GM19239 (cell line): ENCODE measurements around the gene TEPSIN.

Experiments
- DNase-seq: peaks from one replicate; pipeline ENCODE4 v3.0.0; 2011; ENCODE audit warnings: low spot score; ENCODE audit not compliant: insufficient read length
- FAIRE-seq: peaks from 2 replicates; lab custom pipeline; 2011; peaks lifted over from hg19 to GRCh38; lab: Jason Lieb, UNC

The TEPSIN gene

DNA sequence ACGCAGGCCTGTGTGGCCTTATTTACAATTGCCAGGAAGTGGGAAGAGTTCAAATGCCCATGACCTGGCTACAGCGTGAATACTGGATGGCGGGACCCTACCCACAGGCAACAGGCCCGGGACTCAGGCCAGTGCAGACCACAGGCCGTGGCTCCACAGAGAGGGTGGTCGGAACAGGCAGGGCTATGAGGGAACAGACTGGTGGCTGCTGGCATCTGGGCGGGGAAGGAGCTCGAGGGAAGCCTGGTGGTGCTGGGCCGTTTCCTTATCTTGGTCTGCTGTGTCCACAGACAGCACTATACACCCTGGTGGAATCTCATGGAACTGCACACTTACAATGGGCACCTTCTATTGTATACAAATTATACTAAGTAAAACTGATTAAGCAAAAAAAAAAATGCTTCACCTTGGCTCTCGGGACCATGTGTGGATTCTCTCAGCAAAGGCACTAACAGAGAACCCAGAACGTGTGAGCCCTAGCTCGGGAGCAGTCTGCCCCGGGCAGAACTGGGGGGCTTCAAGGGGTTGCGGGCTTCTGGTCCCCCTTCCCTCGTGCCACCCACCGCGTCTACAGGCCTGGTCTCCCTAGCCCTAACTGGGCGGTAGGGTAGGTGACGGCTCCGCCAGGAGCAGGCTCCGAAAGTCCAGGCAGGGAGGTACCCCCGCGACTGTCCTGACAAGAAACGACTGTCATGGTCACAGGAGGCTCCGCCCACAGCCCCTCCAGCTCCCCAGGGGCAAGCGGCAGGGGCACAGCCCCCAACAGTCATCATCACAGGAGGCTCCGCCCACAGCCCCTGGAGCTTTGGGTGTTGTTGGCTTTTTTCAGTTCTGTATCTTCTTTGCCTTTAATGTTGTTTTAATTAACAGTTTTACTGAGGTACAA is 37.9 kb downstream of the TEPSIN start:
- FAIRE-seq (no peak), DNase-seq (peak; percentile 74)

DNA sequence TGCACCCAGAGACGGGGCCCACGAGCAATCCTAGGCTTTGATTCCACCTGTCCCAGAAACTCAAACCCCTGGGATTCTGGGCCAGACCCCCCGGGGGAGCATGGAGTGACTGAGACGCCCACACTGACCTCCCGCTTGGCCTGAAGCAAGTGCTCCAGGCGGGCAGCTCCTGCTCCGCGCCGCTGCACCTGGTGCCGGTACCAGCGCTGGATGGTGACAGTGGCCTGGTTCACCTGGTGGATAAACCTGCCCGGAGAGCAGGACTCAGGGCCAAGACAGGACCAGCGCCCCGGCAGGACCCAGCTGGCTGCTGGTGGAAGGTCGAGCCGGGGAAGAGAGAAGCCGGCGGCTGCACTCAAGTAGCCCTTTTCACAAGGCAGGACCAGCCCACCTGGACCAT is 38.7 kb downstream of the TEPSIN start:
- DNase-seq (no peak), FAIRE-seq (no peak)

GRCh38 chr17:81199482-81199830 is 39.4 kb downstream of the TEPSIN start:
- no peak for FAIRE-seq
- DNase-seq = no peak

DNA sequence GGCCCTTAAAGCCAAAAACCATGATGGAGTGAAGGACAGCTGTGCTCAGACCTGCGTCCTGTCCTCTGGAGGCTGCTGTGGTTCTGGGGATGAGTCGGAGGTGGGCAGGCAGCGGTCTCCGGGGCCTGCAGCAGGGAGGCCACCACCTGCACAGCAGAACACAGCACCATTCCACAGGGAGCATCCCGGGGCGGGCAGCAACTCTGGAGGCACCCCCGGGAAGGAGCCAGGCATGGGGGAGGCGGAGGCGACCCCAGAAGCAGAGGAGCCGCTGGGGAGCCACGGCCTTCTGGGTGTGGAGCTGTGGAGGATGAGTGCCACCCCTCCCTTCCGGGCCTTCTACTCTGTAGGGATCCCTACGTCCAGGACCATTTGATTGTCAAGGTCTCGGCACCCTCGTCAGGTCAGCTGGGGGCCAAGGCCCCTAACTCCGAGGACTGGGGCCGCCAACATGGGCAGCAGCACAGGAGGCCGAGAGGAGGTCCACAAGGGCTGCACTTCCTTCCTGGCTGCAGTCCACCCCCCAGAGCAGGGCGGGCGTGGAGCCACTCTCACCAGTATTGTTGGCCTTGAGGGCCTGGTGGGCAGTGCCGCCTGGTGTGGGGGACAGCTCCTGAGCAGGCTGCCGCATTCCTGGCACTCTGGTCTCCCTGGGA is 39.9 kb downstream of the TEPSIN start:
- FAIRE-seq (no peak), DNase-seq (no peak)

DNA sequence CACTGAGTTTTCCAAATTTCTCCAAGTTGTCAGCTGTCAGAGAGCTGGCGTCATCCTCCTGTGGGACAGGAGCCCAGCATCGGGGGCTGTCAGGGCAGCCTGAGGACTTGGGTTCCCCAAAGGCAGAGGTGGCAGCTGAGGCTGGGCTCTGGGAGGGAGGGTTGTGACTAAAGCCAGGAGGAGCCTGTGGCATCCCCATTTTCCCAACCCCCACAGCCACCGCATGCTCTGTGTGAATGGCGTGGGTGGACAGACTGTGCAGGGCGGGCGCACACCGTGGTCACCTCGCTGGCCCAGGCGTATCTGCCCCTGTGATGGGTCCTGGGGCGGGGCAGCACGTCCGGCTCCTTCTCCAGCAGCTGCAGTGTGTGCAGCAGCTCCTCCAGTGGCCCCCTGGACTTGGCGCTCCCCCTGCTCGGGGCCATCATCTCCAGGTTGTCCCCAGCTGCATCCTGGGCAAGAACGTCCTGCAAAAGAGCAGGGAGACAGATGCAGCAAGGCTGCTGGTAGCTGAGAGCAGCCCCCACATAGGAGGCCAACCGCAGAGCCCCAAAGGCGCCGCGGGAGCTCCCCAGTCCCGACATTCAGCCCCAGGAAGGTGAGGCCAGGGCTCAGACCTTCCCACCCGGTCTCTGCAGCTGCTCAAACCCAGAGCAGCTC is 40.9 kb downstream of the TEPSIN start:
- no peak for FAIRE-seq

GRCh38 chr17:81197409-81197795 is 41.5 kb downstream of the TEPSIN start:
- FAIRE-seq = no peak
- DNase-seq = no peak

More for the DNA sequence above, 40.9 kb downstream of the TEPSIN start:
- no peak for DNase-seq

- FAIRE-seq = no peak
- DNase-seq = no peak
Measured at GRCh38 chr17:81196505-81197408, 42.1 kb downstream of the TEPSIN start.

DNA sequence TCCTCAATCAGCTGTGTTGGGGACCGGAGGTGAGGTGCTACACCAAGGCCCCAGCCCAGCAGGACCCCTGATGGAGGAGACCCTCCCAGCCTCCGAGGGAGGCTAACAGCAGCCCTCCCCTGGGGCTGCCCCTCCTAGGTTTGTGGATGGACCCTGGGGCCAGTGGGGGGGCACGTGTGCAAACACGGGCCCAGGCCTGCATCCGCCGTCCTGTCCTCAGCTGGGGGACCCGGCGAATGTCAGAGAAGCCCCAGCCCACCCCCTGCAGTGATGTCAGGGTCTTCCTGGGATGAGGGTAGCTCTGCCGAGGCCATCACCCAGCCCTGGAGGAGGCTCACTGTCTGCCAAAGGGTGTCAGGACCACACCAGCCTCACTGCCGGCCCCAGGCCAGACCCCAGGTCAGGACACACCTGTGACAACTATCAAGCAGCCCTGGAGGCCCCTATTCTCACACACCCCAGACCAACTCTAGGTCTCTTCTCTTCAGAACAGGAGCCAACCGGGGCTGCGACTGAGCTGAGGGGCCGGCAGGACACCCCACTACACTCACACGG is 42.8 kb downstream of the TEPSIN start:
- DNase-seq (no peak), FAIRE-seq (no peak)

DNA sequence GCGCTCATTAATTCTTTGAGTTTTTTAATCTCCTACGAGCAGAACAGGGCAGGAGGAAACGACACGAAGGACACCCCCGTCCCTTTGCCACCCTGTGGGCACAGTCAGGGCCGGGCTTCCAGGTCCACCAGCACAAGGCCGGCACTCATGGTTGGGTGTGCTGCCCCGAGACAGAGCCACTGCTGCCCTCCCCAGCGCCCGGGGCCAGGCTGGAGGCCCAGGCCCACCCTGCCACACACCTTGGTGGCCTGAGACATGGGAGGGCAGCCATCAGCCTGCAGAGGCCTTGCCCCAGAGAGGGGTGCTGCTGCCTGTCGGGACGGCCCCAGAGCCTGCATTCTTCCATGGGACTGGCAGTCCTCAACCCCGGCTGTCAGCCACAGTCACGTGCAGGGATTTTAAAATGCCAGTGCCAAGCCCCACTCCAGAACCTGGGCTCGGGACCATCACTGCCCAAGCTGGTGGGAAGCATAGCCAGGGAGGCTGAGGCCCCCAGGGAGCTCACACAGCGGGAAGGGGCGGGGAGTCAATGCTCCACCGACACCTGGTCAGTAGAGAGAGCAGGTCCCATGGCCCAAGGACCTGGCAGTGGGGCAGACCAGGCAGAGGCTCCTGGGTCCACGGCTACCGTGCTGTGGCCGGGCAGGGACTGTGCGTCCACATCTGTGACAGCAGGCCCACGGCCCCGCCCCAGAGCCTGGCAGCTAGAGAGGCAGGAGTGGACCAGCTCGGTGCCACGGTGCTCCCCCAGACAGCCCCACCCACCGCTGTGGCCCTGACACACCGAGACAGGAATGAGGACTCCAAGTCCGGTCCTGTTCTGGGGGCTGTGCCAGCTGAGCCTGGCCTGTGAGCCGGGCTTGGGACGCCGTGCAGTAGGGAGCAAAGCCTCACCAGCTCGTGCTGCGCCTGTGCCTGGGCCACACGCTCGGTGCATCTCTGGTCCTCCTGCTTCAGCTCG is 43.6 kb downstream of the TEPSIN start:
- FAIRE-seq = no peak

GRCh38 chr17:81194225-81194760 is 44.6 kb downstream of the TEPSIN start:
- FAIRE-seq (no peak), DNase-seq (no peak)

More for the DNA sequence above, 43.6 kb downstream of the TEPSIN start:
- DNase-seq = no peak

DNA sequence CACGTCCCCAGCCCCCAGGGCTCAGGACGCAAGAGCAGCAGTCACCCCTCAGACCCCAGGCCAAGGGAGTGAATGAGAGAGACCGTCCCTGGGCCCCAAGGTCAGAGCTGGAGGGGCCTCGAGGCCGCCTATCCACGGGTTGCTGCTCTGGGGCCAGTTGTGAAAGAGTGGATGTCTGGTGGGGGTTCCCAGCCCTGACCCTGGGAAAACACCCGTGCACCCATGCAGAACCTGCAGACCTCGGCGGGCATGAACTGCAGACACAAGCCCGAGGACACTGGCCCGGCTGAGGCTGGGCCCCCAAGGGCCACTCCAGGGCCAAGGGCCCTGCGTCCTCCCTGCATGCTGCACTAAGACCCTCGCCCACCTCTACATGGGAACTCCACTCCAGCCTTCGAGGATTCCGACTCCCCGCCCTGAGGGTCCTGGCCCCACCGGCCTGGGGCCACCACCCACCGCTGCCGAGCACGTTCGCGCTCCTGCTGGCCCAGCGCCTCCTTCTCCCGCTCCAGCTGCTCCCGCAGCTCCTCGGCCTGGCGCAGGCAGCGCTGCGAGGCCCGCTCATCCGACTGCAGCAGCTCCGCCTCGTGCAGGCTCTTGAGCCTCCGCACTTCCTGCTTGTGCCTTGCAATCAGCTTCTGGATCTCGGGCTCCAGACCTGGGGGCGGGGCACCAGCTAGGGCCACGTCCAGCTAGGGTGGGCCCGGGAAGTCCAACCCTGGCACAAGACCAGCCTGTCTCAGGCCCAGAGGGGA is 45.2 kb downstream of the TEPSIN start:
- FAIRE-seq (no peak), DNase-seq (no peak)

DNA sequence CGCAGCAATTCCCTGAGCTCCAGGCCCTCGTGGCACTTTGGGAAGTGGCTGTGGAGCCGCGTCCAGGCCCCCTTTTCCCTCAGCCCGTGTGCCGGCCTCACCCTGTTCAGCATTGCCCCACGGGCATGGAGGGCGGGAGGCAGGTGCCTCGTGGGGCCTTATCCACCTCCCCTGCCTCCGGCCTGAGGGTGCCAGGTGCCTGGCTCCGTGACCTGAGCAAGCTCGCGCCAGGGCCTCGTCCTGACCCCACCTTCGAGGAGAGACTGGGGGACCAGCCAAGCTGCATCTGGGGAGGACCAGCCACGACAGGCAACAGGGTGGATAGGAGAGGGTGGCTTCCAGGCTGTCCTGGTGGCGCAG is 45.8 kb downstream of the TEPSIN start:
- FAIRE-seq (no peak), DNase-seq (no peak)

GRCh38 chr17:81192386-81193050 is 46.3 kb downstream of the TEPSIN start:
- no peak for FAIRE-seq
- no peak for DNase-seq

- DNase-seq (no peak), FAIRE-seq (no peak)
Measured at GRCh38 chr17:81191646-81192045, 47.2 kb downstream of the TEPSIN start.

DNA sequence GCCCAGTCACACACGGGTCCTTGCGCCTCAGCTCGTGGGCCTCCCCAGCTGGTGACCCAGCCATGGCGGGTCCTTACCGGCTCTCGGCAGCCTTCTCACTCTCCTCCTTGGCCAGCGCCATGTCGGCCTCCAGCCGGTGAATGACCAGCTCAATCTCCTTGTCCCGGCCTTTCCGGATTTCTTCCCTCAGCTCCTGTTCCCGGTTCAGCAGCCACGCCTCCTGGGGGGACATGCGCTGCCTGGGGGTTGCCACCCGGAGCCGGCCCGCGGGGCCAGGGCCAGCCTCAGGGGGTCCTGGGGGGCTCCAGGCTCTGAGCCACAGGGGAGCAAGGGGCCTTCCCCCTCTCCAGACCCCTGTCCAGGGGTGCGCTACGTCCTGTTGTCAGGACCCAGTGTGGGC is 47.7 kb downstream of the TEPSIN start:
- no peak for DNase-seq
- FAIRE-seq = no peak

DNA sequence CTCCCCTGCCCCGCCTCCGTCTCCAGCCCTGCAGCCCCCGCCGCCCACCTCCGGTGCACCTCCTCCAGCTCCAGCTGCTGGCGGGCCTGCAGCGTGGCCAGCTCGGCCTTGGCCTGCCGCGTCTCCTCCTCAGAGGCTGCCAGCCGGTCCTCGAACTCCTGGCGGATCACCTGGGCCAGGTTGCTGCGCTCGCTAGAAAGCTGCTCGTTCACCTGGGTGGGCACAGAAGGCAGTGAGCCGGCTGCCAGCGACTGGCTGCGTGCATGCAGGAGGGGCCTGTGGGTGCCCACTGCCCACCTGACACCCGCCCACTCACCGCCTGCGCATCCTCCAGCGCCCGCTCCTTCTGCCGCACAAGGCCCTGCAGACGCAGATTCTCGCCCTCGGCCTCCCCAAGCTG is 48.3 kb downstream of the TEPSIN start:
- DNase-seq = no peak
- FAIRE-seq = no peak
